GM21786 (cell line): ENCODE data around the gene CRYBB1.
"Not testable (repeated sequence)": the region's sequence is repeated elsewhere in the genome, so short reads cannot be mapped to it uniquely, and the experiment has no call there.

Experiments
- ATAC-seq: cut with Tn5 transposase; IDR thresholded peaks from one replicate; pipeline ENCODE4 v1.9.1; 2021; ENCODE audit not compliant: unreplicated experiment

The CRYBB1 gene

DNA sequence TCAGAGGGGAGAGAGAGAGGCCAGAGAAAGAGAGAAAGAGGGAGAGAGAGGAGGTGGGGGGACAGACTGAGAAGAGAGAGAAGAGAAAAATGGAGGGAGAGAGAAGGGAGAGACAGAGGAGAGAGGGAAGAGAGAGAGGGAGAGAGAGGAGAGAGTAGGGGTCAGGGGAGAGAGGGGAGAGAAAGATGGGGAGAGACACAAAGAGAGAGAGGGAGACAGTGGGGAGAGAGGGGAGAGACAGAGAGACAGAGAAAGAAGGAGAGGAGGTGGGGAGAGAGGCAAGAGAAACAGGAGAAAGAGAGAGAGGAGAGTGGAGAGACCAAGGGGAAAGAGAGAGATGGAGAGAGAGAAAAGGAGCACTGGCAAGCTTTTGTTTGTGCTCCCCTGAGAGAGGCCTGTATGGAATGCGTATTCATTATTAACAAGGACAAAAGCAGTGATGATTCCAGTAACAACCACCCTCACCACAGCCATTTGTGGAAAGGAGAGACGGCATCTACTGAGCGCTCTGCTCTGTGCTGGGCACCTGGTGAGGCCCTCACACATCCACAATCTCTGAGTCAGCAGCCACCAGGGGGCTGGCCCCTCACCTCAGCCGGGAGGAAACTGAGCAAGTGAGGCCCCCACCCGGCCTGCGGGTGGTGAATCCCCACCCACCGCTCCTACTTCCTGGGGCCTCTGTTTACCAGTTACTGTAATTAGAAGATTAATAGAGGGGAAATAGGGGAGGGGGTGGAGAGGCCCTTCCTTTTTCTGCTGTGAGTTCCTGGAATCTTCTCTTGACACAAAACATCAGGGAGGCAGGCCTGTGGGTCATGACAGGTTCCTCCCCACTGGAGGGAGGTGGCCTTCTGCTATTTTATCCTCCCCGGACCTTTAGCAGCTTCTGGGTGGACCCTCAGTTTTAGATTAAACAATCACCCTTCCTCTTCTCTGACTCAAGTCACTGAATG, 24.9 kb upstream of the CRYBB1 start:
- no peak for ATAC-seq

DNA sequence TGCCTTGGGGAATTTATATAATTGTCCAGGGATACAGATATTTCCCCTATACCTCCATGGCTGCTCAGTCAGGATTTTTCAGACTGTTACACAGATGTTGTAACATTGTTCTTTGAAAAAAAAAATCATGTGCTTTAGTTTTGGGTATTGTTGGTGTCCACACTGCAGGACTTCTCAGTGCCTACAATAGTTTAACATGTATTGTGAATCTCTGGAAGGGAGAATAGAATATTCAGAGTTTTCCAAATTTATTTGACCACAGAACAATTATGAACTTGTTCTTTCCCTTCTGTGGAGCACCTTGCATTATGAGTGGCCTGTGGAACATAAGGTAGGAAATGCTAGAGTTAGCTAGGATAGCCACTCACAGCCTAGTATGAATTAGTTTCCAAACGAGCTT, 18.5 kb upstream of the CRYBB1 start:
- ATAC-seq = no peak

DNA sequence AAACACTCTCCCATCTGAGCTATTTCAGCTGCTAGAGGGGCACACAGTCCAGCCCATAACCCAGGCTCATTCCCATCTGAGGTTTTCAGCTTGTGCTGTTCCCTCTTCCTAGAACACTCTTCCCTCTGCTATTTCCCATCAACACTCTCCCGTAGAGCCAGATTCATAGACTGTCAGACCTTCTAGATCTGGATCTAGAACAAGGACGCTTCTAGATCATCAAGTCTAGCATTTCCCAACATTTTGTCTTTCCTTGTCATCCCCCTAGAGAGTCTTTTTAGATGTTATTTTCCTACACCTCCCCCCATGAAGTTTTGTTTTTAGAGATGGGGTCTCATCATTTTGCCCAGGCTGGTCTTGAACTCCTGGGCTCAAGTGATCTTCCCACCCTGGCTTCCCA, 17.3 kb upstream of the CRYBB1 start:
- no peak for ATAC-seq

DNA sequence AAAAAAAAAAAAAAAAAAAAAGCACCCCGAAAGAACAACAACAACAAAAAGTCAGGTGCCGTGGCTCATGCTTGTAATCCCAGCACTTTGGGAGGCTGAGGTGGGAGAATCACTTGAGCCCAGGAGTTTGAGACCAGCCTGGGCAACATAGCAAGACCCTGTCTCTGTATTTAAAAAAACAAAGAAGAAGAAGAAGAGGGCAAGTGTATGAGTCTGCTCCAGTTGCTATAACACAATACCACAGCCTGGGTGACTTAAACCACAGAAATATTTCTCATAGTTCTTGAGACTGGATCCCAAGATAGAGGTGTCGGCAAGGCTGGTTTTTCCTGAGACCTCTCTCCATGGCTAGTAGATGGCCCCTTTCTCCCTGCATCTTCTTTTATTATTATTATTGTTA, 16.4 kb upstream of the CRYBB1 start:
- ATAC-seq = no peak

DNA sequence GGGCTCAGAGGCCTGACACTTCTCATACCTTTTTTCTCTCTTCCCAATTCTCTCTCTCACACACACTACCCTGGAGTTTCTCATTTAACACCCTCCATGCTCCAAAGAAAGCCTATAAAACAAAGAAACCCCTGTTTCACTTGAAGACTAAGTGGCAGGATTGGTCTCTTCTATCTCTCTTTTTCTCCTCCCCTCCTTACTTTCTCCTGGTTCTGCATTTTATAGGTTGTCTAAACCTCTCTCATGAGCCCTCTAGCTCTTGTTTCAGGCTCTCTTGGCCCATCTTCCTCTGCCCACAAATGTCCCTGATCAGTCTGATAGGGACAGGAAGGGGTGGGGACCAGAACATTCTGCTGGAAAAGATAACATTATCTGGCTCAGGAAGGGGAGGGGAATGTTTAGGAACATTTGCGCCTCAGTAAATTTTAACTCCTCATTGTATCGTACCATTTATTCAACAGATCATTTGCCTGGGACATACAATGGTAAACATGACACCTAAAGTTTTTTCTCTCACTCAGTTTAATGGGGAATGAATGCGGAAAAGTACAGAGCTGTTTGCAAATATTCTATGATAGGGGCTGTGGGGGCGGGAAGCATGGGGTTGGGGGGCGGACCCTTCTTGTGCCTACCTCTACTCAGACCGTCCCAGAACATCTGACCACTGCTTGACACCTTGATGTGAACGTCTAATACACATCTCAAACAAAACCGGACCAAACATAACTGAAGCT, 14.8 kb upstream of the CRYBB1 start:
- ATAC-seq = no peak

DNA sequence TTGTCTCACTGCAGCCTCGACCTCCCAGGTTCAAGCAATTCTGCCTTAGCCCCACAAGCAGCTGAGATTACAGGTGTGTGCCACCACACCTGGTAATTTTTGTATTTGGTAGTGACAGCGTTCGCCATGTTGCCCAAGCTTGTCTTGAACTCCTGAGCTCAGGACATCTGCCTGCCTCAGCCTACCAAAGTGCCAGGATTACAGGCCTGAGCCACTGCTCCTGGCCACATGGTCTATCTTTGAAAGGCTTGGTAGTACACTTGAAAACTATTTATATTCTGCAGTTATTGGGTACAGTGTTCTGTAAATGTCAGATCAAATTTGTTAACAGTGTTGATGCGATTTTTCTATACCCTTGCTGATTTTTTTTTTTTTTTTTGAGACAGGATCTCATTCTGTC, 13.5 kb upstream of the CRYBB1 start:
- no peak for ATAC-seq

DNA sequence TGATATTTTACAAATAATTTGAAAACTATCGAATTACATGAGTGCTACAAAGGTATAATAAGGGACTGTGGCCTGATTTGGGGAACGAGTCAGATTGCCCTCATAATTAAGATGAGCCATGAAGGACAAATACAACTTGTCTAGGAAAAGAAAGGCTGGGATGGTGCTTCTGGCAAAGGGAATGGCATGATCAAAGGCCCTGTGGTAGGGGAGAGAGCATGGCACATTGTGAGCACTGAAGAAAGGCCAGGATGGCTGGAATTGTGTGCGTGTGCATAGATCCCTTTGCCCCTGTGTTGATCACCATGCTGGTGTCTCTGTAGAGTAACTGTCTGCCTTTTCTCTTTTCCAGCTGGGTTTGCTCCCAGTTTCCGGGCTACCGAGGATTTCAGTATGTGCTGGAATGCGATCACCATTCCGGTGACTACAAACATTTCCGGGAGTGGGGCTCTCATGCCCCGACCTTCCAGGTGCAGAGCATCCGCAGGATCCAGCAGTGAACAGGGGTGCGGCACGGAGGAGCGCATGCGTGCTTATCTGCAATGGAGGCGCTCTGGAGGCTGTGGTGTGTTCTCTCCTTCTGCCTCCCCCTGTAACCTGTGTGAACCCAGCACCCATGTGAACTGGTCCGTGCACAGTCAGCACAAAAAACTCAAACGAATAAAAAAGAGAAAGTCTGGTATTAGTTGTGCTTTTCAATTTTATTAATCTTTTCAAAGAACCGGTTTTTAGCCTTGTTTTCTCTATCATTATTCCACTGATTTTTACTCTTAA, 12.3 kb upstream of the CRYBB1 start:
- ATAC-seq = no peak

DNA sequence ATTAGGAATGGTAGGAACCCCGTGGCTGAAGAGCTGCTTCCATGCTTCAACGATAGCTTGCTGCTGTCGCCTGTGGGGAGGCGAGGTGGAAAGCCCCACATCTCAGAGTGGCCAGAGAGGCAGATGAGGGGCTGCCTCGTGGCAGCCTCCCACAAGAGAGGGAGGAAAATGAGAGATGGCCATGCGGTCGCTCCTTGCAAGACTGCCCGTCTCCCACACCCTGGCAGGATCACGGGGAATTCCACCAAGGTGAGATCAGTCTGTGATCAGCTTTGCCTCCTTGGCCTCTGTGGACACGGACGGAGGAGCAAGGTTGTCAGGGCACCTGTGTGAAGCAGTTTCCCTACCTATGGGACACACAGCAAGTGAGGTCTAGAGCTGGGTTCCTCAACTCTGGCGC, 7.0 kb upstream of the CRYBB1 start:
- ATAC-seq = no peak

DNA sequence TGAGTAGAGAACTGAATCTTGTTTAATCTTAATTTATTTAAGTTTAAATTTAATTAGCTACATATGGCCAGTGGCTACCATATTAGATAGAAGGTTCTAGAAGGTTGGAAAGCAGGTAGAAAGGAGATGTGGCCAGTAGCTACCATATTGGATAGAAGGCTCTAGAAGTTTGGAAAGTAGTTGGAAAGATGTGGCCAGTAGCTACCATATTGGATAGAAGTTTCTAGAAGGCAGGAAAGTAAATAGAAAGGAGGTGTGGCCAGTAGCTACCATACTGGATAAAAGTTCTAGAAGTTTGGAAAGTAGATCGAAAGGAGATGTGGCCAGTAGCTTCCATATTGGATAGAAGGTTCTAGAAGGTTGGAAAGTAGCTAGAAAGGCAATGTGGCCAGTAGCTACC, 6.2 kb upstream of the CRYBB1 start:
- ATAC-seq = no peak

DNA sequence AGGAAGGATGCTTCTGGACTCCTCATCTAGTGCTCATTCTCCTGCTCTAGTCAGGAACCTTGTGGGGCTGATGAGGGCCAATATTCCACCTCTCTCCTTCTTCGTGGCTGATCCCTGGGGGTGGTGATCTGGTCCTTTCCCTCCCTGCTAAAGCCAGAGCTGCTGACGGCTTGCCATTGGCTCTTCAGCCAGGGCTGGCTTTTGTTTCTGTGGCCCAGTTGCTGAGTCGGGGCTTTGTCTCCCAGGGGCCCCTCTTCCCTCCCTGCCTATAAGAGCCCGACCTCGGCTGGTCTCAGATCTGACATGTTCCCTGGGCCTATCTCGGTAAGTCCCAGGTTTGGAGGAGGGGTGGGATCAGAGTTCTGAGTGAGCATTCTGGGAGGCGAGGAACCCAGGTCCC, 3.8 kb upstream of the CRYBB1 start, which contains the start of gene CRYBA4:
Gene CRYBA4, plus strand, starts transcription at position 301 of the 400 bp plus-strand sequence. CDS start 634 bp downstream, outside the sequence.
- no peak for ATAC-seq

DNA sequence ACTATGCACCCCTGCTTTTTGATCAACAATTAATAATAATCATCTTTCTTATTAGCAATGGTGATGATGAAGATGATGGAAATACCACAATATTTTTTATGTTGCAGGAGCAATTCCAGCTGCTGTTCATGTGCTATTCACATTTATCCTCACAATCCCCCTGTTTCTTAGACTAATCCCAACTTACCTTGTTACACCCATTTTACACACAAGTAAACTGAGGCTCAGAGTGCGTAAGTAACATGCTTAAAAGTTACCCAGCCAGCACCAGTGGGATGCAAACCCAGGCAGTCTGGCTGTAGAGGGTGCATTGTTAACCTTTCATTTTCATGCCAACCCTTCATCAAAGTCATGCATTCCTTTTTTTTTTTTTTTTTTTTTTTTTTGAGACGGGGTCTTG, 2.4 kb upstream of the CRYBB1 start:
- ATAC-seq = no peak

DNA sequence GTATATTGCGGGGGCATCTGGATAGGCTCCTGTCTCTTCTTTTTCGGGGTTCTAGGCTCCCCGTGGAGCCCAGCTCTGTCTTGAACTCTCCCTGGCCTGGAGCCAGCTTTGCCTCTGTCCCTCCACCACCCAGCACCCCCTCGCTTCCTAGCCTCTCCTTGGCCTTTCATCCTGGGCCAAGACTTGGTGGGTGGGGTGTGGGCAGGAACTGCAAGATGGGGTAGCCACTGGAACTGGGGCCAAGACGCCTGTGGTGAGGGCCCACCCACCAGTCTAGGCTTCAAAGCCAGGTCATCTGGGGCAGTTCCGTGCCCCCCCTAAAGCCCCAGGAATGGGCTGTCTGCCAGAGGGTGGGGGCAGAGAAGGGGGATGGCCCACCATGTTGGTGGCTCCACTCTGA, 1.7 kb upstream of the CRYBB1 start:
- ATAC-seq = no peak

DNA sequence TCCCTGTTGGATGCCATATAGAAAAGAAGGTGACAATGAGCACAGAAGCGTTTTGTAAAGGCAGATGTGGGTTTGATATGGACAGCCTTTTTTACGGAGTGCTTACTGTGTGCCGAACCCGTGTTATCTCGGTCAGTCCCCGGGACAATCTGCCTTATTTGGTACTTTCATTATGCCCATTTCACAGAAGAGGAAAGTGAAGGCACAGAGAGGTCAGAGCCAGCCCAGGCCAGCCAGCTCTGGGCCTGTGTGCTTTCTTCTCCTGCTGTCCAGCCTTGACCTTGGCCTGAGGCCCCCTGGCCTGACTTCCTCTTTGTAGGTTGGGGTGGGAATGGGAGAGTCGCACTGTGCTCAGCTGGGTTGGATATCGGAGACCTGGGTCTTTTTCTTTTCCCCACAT, 628 bp upstream of the CRYBB1 start:
- no peak for ATAC-seq

DNA sequence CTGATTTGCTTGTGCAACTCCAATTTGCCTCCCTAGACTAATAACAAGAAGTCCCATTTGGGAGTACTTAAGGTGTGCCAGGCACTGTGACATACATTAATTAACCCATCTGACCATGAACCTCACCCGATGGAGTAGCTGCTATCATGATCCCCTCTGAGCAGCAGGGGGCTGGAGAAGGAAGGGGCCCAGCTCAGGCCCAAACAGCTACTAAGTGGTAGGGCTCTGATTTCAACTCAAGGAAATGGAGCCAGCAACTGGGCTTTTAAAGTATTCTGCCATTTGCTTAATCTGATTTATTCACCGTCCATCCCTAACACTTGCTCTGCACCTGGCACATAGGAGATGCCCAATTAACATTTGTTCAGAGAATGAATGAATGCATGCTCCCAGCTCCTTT, 1.2 kb downstream of the CRYBB1 start:
- no peak for ATAC-seq

DNA sequence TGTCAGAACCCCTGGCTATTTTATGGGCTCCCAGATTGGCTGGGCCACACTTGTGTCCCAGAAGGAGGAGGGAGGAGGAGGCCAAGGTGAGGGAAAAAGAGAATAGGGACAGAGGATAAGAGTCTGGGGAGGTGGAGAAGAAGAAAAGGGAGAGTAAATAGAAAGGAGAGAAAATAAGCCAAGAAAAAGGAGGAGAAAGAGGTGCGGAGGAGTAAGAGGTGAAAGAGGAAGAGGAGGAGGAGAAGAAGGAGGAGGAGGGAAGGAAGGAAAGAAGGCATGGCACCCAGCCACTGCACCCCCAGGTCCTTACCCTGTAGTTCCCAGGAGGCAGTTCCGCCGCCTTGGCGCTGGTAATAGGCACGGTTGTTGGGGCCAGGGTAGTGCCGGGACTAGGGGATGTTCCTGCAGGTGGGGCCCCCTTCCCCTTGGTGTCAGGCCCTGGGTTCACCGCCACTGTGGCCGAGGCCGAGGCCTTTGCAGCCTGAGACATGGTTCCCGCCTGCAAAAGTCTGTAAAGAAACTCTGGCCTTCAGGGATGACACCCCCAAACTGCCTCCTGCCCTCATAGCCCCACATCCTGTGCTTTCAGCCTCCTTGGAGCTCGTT, 1.9 kb downstream of the CRYBB1 start:
- no peak for ATAC-seq

DNA sequence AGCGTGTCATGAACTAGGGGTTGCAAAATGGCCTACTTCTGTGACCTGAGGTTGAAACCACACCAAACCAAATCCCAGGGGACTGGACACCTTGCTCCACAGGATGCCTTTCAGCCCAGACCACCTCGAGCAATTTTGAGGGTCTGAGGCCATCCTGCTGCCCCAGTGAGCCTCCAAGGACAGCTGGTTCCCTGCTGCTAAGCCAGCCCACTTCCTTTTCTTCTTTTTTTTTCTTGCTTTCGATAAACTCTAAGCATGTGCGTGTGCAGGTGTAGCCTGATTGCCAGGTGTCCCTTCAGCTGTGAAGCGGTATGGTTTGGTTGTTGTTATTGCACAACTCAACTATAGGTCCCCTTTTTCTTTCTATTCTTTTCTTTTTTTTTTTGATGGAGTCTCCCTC, 2.7 kb downstream of the CRYBB1 start:
- no peak for ATAC-seq

DNA sequence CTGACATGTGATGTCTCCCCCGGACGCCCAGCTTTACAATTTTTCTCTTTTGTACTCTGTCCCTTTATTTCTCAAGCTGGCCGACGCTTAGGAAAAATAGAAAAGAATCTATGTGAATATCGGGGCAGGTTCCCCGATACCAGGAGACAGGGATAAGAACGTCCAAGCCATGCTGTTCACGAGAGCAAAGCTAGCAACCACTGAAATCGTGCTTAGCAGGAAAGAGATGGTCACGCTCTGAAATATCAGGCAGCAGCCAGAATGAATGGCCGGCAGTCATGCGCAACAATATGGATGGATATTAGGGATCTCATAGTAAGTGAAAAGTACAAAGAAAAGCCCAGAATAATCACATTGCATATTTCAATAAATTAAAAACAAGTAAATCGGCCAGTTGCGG, 3.5 kb downstream of the CRYBB1 start:
- no peak for ATAC-seq

DNA sequence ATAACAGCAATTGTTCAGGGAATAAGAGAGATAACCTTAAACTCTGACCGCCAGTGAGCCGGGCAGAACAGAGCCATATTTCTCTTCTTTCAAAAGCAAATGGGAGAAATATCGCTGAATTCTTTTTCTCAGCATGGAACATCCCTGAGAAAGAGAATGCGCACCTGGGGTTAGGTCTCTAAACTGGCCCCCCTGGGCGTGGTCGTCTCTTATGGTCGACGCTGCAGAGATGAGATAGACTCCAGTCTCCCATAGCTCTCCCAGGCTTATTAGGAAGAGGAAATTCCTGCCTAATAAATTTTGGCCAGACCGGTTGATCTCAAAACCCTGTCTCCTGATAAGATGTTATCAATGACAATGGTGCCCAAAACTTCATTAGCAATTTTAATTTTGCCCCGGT, 4.1 kb downstream of the CRYBB1 start:
- not testable (repeated sequence) for ATAC-seq

DNA sequence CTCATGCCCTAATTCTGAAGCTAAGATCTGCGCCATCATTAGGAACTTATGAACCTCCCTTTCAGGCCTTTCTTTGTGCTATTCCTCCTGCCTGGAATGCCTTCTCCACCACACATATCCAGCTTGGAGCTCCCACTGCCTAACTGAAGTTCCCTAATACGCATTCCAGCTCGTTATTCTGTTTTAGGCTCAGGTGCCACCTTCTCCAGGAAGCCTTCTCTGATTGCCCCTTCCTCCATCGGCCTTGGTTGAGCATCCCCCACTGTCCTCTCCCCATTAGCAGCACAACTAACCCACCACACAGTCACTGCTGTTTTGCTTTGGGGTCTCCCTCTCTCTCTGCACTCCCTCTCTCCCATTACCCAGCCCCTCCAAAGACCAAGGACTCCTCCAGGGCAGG, 5.2 kb downstream of the CRYBB1 start:
- ATAC-seq = no peak

DNA sequence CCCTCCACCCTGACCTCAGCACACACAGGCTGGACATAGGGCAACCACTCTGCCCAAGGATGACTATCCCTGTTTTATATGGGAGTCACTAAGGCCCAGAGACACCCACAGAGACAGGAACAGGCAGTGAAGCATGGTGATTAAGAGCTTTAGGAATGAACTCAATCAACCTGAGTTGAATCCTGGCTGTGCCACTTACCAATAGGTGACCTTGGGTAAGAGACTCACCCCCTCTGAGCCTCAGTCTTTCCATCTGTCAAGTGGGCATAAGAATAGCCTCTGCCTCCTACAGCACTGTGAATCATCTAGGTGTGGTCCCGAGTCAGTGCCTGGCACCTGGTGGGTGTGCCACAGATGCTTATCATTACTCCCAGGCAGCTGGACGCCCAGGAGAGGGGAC, 6.8 kb downstream of the CRYBB1 start:
- no peak for ATAC-seq
